Measurements from ENCODE around the gene DNAAF2.

The DNAAF2 gene

DNA sequence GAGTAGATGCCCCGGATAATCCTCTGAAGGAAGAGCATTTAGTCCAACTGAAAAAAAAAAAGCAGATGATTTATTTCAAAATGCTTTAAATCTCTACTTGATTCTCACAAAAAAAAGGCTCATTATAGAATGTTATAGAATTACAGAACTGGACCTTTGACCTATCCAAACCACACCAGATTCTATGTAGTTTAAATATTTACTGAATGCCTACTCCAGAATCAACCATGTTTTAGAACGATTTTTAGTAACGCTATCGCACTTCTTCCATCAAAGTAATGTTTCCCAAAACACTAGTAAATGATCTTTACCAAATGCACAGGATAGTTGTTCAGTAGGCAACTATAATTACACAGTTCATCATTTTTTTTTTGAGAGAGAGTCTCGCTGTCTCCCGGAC lies 51.4 kb downstream of the DNAAF2 start:
- no peak for DNase-seq

DNA sequence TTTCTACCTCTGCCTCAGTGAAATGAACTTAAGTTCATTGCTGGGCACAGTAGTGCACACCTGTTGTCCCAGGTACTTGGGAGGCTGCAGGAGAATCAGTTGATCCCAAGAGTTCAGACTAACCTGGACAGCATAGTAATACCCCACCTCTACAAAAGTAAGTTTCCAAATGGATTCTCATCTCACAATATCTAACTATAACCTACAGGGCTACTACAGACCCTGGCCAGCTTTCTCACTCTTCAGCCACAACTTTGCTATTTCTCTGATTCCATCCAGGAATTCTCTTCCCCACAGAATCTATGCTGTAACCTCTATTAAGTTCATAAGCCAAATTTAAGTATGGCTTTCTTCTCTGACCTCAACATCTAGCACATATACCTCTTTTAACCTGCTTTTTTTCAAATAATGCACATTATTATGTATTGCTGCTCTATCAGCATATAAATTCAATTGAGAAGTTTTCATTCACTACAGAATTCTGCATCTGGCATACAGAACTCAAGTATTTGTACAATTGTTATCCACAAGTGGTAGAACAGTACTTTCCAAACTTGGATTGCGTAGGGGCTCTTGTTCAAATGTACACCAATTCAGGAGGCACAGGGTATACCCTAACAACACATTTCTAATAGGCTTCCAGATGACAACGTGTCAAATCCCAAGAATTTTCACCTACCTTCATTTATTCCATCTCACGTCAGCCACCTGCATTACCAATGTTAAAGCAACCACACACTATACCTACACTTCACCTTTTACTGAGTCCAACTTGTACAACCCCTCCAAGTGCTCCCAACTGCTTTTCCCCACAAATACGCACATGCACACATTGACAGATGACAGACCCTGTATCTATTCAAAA lies 52.7 kb downstream of the DNAAF2 start:
- no peak for DNase-seq

DNA sequence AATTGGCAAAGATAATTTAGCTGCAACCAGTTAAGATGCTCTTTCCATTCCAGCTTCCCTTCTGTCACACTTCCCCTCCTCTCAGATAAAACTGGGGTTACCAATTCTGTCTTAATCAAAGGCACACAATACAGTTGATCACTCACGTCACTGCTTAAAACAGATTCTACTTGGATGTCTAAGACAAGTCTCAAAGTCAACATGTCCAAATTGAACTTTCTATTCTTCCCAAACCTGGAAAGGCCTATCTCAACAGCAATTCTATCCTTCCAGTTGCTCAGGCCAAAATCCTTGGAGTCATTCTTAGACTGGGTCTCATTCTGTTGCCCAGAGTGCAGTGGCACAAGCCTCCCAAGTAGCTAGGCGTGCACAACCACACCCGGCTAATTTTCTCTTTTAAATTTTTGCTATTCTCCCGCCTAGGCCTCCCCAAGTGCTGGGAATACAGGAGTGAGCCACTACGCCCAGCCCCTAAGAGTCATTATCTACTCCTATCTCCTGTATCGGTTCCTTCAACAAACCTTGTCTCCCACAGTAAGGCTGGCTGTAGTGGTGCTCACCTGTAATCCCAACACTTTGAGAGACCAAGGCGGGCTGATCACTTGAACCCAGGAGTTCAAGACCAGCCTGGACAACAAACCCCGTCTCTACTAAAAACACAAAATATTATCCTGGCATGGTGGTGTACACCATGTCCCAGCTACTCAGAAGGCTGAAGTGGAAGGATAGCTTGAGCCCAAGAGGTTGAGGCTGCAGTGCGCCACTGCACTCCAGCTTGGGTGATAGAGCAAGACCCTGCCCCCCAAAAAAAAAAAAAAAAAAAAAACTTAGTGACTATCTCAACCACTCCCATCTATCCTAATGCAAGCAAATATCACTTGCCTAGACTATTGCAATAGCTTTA lies 53.6 kb downstream of the DNAAF2 start:
- no peak for DNase-seq

DNA sequence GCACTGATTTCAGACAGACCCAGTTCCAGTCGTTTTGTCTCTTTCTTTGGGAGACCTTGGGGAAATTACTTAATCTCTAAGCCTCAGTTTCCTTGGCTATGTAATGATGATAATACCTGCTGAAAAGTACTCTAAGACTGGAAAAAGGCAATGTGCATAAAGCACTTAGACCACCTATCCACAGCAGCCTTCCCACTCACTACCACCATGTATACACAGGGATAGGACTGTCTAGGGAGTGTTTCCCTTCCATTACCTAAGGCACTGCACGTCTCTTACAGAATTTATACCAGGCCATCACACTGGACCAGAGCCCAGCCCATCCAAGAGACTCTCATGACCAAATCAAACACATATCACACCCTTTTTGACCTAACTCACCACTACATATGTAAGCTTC lies 55.2 kb downstream of the DNAAF2 start:
- DNase-seq, result no peak

DNA sequence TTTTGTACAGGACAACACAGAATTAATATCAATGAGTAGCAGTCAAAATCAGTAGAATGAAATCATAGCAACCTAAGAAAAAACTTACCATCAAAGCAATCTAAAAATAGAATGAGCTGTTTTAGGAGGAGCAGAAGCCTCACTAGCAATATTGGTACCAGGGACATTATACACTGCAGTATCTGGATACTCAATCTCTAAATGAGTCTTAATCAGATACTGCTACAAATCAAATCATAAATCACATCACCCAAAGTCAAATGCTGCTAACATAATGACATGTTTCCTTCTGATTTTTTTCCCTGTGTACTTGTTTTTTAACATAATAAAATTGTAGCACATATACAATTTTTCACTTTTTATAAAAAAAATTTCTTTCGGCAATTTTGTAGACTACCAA lies 56.9 kb downstream of the DNAAF2 start:
- no peak for DNase-seq

Measured in stimulated activated CD4-positive, alpha-beta T cell treated with anti-CD3 and anti-CD28 coated beads, Interleukin-4, amount 100 ng/mL, for 24 hours (primary cell).